ENCODE measurements around the gene SLC9A3.

SLC9A3 gene

DNA sequence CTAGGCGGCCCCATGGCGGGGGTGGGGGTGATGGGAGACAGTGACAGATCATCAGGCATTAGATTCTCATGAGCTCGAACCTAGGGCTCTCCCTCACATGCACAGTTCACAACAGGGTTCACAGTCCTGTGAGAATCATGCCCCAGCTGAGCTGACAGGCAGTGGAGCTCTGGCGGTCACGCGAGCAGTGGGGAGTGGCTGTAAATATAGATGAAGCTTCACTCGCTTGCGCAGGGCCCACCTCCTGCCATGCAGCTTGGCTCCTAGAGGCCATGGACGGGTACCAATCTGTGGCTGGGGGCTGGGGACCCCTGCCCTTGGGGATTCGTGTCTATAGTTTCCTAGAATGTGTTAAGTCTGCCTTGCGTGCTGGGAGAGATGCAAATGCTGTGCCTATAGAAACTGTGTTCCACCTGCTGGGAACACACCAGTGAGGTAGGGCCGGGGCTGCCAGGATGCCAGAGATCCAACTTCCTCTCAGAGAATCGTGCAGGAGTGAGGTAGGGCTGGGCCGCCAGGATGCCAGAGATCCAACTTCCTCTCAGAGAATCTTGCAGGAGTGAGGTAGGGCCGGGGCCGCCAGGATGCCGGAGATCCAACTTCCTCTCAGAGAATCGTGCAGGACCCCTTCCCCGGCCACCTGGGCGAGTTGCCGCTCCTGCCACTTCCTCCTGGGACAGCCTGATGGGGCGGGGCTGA lies 95.3 kb downstream of the SLC9A3 start:
- TF ChIP-seq, protein P1, sequence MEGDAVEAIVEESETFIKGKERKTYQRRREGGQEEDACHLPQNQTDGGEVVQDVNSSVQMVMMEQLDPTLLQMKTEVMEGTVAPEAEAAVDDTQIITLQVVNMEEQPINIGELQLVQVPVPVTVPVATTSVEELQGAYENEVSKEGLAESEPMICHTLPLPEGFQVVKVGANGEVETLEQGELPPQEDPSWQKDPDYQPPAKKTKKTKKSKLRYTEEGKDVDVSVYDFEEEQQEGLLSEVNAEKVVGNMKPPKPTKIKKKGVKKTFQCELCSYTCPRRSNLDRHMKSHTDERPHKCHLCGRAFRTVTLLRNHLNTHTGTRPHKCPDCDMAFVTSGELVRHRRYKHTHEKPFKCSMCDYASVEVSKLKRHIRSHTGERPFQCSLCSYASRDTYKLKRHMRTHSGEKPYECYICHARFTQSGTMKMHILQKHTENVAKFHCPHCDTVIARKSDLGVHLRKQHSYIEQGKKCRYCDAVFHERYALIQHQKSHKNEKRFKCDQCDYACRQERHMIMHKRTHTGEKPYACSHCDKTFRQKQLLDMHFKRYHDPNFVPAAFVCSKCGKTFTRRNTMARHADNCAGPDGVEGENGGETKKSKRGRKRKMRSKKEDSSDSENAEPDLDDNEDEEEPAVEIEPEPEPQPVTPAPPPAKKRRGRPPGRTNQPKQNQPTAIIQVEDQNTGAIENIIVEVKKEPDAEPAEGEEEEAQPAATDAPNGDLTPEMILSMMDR (IDR thresholded peaks at IDR 0.05; ENCODE audit: low read depth, low read length), result no peak
- no peak overlapping the region for H3K4me3 ChIP-seq (ENCODE audit: low read depth, low read length)
- DNase-seq (ENCODE audit: low read depth, low spot score), result no peak
- in situ Hi-C loops (cut with HindIII; ENCODE audit: low sequenced_read_pairs), result no loop called here

DNA sequence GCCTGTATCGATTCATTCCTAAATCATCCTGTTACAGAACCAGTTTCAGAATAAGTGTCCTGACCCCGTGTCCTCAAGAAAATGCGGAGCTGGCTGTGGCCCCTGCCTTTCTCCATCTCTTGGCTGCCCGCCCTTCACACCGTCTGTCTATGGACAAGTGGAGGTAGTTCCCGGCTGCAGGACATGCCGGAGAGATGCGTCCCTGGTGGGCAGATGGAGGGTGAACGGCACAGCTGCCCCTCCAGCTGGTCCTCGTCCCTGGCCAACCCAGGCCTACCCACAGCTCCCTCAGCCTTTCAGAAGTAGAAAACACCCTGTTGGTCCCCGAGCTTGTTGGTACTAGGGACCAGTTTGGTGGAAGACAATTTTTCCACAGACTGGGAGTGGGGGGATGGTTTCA lies 96.0 kb downstream of the SLC9A3 start:
- no peak for DNase-seq (ENCODE audit: low read depth, low spot score)
- H3K4me3 ChIP-seq (ENCODE audit: low read depth, low read length), result no peak overlapping the region
- in situ Hi-C loops (cut with HindIII; ENCODE audit: low sequenced_read_pairs), result no loop called here
- TF ChIP-seq, protein P1 (IDR thresholded peaks at IDR 0.05; ENCODE audit: low read depth, low read length), result no peak

DNA sequence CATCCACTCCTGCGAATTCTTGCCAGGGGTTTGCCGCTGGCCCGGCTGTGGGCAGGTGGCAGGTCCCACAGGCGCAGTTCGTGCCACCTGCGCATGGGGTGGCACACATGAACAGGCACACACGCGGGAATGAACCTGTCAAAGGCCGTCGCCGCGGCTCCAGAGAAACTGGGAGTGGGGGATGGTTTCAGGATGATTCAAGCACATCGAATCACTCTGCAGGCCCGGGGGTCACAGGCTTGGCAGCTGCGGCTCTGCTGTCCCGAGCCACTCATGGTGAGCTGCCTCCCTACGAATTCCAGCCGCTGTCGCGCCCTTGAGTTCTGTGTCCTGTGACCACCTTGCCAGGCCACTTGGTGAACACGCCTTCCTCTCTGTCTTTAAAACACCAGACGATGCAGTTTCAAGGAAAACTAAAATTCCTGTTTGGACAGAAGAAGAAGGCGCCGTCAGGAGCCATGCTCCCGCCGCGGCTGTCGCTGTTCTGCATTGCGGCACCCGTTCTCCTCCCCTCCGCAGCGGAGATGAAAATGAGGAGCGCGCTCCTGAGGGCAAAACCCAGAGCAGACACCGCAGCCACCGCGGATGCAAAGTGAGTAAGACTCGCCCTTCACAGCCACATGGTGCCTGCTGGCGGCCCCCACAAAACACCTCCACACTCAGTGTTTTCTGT lies 96.7 kb downstream of the SLC9A3 start:
- TF ChIP-seq, protein P1 (IDR thresholded peaks at IDR 0.05; ENCODE audit: low read depth, low read length), result no peak
- DNase-seq (ENCODE audit: low read depth, low spot score), result no peak
- no peak overlapping the region for H3K4me3 ChIP-seq (ENCODE audit: low read depth, low read length)
- in situ Hi-C loops (cut with HindIII; ENCODE audit: low sequenced_read_pairs), result no loop called here

DNA sequence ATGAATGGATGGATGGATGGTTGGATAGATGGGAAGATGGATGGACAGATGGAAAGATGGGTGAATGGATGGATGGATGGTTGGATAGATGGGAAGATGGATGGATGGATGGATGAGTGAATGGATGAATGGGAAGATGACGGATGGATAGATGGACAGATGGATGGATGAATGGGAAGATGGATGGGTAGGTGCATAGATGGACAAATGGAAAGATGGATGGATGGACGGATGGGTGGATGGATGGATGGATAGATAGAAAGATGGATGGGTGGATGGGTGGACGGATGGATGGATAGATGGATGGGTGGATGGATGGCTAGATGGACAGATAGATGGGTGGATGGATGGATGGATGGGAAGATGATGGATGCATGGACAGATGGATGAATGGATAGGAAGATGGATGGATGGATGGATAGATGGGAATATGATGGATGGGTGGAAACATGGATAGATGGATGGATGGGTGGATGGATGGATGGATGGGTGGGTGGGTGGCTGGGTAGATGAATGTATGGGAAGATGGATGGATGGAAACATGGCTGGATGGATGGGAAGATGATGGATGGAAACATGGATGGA lies 97.8 kb downstream of the SLC9A3 start:
- TF ChIP-seq, protein P1 (IDR thresholded peaks at IDR 0.05; ENCODE audit: low read depth, low read length), result no peak
- H3K4me3 ChIP-seq (ENCODE audit: low read depth, low read length), result no peak overlapping the region
- no peak for DNase-seq (ENCODE audit: low read depth, low spot score)
- in situ Hi-C loops (cut with HindIII; ENCODE audit: low sequenced_read_pairs), result no loop called here

DNA sequence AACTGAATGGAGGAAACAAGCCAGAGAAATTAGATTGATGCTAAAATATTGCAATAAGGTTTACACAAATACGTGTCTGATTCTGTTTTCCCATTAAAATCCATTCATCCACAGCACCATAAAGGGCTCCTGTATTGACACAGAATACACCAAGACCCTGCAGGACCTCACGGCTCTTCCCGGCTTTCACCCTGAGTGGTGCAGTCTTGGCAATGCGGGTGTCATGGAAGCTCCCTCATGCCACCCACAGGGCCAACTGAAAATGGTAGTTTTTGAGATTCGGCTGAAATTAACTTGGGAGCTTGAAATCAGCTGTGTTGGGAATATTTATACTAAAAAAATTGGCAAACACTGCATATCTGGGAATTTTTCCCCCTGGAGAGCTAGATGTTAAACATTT lies 98.5 kb downstream of the SLC9A3 start:
- TF ChIP-seq, protein P1 (IDR thresholded peaks at IDR 0.05; ENCODE audit: low read depth, low read length), result no peak
- H3K4me3 ChIP-seq (ENCODE audit: low read depth, low read length), result no peak overlapping the region
- DNase-seq (ENCODE audit: low read depth, low spot score), result no peak
- in situ Hi-C loops (cut with HindIII; ENCODE audit: low sequenced_read_pairs), result no loop called here

DNA sequence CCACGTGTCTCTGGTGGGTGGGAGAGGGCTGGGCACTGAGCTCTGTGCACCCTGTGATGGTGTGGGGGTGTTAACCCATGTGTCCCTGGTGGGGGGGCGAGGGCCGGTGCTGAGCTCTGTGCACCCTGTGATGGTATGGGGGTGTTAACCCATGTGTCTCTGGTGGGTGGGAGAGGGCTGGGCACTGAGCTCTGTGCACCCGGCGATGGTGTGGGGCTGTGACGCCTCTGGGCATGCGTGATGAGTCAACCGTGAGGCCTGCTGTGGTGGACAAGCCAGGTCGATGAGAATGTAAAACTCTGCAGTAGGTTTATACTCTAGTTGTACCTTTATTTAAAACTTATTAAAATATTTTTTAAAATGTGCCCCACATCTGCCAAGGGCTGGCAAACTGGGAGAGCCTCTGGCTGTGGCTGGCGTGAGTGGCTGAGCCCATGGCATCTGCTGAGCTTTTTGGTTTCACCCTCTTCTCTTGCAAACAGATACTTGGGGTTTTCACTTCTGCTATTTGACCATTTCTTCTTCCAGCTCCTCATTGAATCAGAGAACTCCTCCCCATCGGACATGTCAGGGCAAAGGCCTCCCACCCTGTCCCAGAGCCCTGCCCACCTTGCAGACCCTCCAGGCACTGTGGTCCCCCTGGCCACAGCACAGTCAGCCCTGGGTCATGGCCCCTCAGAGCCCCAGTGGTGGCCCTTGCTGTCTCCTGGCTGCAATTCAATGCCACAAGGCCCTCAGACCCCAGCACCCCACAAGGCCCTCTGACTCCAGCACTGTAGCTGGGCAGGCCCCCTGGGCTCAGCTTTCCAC lies 99.7 kb downstream of the SLC9A3 start:
- TF ChIP-seq, protein P1 (IDR thresholded peaks at IDR 0.05; ENCODE audit: low read depth, low read length), result no peak
- DNase-seq (ENCODE audit: low read depth, low spot score), result no peak
- in situ Hi-C loops (cut with HindIII; ENCODE audit: low sequenced_read_pairs), result no loop called here

More for the DNA sequence above, 99.7 kb downstream of the SLC9A3 start:
- H3K4me3 ChIP-seq (ENCODE audit: low read depth, low read length), result no peak overlapping the region
